GM18511 (cell line): ENCODE results near the gene LBH.

Source experiments
- ATAC-seq: cut with Tn5 transposase; IDR thresholded peaks from one replicate; pipeline ENCODE4 v1.9.1; 2021; ENCODE audit warnings: mild to moderate bottlenecking, moderate library complexity; ENCODE audit not compliant: unreplicated experiment

Gene LBH

DNA sequence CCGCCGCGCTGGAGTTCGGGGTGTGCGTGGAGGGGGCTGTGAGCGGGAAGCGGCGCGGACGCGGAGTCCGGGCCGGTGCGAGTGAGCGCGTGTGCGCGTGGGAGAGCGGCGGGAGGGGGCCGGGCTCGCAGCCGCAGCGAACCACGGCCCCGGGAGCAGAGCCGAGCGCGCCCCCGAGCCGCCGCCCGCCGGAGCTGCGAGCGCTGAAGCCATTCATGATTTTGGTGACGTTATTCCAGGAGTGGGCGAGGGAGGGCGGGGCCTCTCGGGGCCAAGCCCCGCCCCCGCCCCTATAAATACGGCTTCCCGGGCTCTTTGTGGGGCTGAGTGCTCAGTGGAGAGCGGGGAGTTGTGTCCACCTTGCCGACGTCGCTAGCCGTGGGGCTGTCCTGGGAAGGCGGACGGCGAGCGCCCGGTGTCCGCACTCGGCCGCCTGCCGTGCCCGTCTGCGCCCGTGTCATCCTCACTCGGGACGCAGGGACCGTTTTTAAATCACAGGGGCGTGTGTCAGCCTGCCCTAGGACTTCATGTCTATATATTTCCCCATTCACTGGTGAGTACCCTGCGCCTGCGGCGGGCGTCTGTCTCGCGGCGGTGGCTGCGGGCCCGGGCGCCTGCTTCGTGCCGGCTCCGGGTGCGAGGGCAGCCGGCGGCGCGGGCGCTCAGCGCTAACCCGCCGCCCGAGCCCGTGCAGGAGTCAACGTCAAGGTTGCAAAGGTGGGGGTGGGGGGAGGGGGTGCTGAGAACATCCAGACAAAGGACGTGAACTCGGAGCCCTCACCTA, at the start of gene LBH:
Gene LBH (plus strand): TSS at position 323 of the 784 bp plus-strand sequence. CDS start 205 bp downstream, at position 528.
- peak; percentile 52 for ATAC-seq

DNA sequence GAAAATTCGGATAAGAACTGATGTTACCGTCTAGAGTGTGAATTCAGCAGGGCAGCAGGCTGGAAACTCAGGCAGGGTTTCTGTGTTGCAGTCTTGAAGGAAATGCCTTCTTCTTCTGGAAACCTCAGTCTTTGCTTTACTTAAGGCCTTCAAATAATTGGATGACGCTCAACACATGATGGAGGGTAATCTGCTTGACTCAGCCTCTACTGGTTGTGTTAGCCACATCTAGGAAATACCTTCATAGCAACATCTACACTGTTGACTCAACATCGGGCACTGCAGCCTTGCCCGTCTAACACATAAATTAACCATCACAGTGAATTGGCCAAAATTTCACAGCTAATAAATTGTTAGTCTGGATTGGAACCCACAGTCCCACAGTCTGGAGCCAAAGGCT, 47.3 kb upstream of the LBH start:
- no peak for ATAC-seq

DNA sequence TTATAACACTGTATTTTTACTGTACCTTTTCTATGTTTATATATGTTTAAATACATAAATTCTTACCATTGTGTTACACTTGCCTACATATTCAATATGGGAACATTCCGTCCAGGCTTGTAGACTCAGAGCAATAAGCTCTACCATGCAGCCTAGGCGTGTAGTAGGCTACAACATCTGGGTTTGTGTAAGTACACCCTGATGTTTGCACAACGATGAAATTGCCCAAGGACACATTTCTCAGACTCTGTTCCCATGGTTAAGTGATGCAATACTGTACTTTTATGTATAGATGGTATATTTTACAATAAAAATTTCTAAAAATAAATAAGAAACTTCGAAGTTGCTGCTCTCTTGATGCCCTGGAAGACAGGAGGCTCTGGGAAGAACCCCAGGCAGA, 46.2 kb upstream of the LBH start:
- no peak for ATAC-seq

DNA sequence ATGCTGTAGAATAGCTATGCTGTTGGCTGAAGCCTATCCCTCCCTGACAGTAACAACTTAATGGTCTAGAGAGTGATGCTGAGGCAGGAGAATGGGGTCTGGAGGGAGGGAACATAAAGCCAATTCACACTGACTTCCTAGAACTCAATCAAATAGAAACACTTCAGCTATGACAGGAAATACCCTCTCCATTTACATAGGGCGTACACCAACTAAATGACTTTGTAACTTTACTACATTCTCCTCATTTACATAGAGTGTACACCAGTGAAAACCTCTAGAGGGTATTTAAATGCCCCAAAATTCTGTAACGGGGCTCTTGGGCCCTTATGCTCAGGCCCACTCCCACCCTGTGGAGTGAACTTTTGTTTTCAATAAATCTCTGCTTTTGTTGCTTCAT, 43.0 kb upstream of the LBH start:
- no peak for ATAC-seq

DNA sequence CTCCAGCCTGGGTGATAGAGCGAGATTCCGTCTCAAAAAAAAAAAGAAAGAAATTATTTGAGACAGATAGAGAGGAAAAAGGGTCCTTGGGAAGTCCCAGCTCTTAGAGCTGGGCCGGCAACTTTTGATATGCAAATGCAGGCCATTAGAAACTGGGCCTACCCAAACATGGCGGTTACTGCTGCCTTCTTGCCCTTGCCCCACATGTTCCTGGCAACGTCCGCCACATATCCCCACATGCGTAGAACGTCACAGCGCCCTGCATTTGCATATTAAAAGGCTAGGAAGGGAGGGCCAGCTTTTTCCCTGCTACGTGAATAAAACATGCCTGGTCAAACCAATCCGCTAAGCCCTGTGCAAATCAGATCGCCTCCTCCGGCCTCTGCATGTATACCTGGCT, 40.7 kb upstream of the LBH start:
- ATAC-seq: no peak

DNA sequence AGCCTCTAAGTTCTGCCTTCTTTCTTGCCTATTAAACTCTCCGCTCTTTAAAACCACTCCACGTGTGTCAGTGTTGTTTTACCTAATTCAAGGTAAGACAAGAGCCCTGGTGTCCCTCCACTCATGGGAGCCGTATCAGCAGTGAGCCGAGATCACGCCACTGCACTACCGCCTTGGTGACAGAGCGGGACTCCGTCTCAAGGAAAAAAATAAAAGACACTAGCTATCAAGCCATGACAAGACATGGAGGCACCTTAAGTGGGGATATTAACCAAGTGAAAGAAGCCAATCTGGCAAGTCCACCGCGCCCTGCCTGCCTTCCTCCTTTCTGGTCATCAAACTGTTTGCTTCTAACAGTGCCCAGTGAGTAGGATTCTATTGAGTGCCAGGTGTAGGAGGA, 40.2 kb upstream of the LBH start:
- no peak for ATAC-seq

DNA sequence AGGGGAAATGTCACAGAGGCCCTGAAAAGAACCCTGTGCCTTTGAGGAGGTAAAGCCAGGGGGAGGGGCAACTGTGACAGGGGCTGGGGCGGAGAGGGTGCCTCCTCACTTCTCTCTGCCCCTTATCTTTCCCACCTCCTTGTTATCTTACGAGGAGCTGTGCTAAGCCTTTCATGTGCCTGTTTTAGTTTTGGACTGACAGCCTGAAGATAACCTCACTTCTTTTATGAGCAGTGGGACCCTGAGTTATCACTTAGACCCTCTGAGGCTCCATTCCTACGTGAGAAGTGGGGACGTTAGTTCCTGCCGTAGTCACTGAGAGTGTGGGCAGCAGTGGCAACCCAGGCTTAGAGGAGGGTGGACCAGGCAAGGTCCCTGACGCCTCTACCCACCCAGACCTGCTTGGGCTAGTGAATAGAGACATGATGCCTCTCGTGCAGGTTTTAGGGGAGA, 39.5 kb upstream of the LBH start:
- ATAC-seq: no peak

DNA sequence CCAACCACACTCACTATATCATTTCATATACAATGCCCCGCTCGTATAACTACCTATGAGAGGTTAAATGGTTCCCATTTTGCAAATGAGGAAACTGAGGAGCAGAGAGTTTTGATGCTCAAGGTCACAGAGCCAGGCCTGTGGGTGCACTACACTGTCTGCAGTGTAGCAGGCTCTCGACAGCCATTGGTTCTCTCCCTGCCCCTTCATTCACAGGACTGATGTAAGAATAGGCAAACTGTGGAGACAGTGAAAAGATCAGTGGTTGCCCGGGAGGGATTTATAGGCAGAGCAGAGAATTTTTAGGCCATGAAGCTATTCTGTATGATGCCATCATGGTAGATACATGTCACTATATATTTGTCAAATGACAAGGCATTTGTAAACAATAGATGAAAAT, 39.0 kb upstream of the LBH start:
- ATAC-seq: no peak

DNA sequence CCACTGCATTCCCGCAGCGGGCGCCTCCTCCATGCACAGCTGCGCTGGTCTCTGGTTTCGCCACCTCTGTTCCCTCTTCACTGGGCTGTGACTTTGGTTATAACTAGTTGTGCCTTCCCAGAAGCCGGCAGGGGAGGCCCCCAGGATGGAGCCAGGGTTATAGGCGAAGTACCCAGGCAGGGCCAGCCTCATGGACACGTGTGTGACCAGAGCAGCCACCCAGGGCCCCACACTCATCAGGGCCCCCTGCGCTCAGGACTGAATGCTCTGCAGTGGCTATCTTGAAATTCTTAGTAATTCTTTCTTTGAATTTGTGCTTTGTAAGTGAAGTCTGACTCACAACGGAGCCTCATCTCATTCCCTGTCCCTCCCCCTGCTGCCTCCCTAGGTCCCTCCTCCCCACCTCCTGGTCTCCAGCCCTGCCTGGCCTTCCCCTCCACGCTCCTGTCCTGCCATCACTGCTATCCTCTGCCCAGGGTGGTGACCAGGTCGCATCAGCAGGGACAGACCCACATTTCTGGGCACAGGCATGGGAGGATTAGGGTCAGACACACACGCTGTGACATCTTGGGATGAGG, 38.1 kb upstream of the LBH start:
- no peak for ATAC-seq

DNA sequence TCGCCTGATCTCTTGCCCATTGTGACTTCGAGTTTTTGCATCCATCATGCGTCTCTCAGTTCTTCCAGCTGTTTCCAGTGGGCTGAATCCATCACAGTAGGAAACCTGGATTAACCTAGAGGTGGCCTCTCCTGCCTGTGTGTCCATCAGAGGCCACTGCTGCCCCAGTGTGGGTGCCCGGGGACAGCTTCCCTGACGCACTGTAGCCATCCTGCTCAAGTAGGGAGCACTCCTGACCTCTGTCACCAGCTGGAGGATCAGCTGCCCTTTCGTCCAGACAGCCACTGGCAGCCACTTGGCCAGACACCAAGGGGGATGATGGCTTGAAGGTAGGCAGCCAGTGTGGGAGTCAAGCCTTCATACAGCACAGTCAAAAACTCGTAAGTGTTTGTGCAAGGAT, 36.9 kb upstream of the LBH start:
- ATAC-seq: no peak

DNA sequence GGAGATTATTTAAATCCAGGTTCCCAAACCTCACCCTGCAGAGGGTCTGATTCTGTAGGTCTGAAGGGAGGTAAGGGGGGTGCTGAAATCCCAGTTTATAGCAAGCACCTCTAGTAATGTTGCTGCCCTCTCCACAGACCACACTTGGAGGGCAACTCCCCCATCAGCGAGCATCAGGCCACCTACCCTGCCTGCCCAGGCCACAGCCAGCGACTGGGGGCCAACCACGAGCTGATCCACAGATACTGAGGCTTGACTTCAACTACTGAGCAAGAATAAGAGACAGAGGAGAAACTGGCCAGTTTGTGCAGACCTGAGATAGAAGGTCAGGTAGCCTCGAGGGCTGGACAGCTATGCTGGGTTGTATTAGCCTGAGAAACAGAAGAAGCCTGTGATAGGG, 36.3 kb upstream of the LBH start:
- no peak for ATAC-seq

DNA sequence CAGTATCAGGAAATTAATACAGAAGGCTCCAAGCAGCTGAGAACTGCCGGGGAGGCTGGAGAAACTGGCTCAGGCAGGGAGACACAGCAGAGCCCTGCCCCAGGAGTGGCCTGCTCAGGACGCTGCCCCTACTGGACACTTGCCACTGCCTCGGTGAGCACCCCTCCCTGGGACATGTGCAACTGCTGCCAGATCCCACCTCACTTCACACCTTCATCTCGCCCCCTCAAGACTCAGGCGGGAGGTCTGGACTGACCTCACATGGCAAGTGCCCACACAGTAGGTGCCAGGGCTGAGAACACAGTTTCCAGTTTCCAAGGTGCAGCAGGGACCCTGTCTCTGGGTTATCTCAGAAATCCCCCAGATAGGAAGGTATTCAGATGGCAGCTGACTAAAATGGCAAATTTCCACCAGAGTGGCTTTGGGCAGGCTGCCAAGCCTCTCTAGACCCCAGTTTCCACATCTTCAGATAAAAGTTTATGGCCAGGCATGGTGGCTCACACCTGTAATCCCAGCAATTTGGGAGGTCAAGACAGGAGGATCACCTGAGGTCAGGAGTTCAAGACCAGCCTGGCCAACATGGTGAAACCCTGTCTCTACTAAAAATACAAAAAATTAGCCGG, 33.7 kb upstream of the LBH start:
- ATAC-seq: no peak

DNA sequence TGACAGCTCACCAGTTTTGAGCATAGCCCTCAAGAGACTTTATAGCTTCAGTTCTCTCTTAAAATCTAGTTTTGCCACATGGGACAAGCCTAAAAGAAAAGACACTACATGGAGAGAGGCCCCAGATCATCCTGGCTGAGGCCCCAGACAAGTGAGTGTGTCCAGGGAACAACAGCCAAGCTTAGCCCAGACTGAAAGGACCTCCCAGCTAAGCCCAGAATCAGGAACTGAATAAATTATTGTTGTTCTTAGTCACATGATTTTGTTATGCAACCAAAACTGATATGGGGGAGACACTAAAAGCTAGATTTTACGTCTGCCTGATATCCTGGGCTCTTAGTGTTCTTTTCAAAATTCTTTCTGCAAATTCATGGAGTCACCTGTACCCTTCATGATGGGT, 29.3 kb upstream of the LBH start:
- ATAC-seq: no peak

DNA sequence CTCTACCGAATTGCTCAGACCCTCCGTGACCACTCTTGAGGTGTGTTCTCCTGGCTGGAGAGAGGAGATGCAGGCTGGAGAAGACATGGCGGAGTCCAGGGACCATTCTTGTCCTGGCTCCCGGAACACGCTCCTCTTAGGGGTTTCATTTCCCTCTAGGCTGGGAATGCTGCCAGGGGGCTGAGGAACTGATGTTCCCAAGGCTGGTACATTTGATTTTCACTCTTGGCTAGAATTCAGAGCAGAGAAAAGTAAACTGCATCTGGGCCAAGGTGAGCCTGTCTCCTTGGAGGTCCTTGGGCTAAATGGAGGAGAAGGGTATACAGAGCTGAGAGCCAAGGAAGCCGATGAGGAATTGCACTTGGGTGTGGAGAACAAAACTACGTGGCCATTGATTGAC, 28.2 kb upstream of the LBH start:
- ATAC-seq: no peak

DNA sequence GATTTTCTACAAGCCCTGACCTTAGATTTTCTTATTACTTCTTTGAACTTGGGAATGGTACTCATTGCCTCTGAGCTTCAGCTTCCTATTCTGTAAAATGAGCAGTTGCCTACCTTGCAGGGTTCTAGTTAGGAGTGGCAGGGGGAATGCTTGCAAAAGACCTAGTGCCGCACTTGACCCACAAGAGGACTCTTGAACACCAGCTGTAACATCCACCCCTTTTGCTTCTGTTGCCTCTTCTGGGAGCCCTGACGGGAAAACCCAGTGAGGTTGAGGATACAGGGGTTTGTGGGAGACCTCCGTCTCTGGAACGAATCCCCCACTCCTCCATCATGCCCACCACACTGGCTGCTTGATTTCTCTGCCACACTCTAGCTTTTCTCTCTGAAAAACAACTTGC, 27.1 kb upstream of the LBH start:
- ATAC-seq: no peak

DNA sequence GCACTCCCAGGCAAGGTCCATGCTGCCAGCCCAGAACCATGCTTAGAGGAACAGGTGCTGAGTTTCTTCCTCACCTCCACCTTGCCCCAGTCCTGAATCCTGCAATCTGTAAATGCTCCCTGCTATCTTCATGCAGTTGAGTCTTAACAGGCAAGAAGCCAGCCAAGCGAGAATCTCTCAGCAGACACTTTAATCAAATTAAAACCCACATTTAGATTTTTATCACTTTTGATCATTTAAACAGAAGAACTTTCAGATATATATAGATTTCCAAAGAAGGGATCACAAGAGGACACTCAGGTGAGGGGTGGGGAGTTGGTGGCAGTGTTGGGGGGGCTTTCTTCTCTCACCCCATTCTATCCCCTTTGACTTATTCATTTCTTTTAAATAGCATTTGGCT, 25.9 kb upstream of the LBH start:
- no peak for ATAC-seq

DNA sequence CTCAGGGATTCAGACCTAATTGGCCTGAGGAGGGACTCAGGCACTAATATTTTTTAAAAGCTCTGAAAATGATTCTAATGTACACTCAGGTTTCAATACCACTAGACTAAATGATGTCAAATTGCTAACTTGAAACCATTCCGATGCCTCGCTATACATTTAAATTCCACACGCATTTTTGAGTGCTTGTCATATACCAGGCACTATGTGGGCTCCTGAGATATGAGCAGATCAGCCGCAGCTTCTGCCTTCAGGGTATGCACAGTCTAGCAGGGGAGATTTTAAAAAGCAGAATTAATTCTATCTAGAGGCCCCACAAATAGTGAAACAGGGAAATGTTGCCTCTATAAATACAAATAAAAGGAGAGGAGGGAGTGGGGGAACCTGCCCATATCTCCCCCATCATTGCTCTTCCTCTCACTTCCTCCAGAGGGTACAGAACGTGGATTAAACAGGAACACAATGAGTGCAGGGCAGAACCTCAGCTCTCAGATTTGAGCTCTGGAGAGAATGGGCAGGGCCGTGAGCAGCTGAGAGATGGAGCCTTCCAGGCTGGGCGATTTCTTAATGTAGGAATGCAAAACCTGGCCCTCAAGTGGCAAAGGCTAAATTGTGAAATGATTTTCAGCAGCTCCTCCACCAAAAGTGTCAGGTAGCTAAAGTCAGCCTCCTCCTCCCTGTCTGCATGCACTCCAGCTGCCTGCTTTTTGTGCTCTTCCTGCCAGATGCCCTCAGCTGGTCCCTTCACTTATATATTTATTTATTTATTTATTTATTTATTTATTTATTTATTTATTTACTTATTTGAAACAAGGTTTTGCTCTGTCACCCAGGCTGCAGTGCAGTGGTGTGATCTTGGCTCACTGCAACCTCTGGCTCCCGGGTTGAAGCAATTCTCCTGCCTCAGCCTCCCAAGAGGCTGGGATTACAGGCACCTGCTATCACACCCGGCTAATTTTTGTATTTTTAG, 24.6 kb upstream of the LBH start:
- ATAC-seq: no peak

DNA sequence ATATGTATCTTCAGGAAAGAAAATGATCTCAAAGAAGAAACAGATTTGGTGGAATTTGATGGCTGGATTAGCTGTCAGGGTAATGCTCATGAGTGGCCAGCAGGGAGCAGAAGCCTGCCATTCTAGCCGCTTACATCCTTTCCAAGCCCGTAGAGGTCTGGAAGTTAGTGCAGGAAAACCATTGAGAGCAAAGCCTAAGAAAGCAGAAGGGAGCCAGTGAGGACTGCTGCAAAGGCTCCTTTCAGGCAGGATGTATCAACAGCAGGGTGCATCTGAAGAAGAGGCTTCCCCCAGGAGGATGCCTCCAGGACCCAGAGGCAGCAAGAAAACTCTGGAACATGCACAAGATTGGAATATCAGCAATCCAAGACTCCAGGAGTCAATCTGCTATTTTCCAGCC, 22.9 kb upstream of the LBH start:
- ATAC-seq: no peak

DNA sequence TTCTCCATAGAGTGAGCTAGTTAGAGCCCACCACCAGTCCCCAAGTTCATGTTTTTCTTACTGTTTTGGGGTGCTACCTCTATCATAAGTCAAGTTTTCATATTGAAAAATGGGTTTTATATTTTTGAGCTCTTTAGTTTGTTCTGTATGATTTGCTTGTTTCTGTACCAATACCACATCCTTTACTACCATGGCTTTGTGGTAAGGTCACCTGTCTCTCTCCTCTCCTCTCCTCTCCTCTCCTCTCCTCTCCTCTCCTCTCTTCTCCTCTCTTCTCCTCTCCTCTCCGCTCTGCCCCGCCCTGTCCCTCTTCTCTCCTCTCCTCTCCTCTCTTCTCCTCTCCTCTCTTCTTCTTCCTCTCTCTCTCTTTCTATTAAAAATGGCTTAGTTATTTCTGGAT, 22.1 kb upstream of the LBH start:
- ATAC-seq: no peak

DNA sequence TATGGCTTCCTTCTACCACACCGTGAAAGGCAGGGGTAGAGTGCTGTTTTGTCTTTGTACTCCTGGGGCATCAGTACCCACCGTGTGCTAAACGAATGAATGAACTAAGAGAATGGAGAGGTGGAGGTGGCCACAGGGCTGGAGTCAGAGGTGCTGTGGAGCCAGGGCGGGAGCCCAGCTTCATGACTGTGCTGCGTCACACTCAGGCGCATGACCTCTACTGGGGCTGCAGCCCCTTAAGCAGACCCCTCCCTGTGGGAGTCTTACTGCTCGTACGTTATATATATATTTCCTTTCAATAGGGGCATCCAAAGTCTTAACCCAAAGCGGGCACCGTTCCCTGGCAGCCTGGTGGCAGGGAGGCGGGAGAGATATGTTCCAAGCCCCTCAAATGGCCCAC, 18.0 kb upstream of the LBH start:
- no peak for ATAC-seq

DNA sequence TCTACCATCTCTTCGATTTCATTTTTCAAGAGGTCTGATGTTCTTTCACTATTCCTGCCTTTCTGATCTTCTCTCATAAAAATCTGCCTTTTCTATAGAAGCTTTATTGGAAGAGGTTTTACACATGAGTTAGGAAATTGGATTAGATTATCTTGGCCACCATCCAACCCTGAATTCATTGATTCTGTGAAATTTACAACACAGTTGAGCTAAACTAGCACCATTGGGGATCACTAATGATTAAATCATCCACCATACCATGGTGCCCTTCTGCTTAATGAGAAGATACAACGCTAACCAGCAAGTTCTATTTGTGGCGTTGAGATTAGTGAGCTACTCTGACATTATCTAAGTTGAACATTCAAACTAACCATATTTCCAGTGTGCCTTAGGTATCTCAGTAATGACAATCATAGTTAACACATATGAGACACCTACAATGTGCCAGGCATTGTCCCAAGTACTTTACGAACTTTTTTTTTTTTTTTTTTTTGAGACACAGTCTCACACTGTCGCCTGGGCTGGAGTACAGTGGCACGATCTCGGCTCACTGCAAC, 17.3 kb upstream of the LBH start:
- ATAC-seq: no peak
